Psoas muscle (tissue), 8 donors: ENCODE measurements around the gene SSTR3. TPM values are rescaled to one million over a fixed set of nuclear protein-coding genes. Genes with fewer than 3 reads are reported as not detected.

Experiments
- ATAC-seq, 4 donors: fragments of 200-7000 bp; cut with Tn5 transposase; one replicate each; pipeline ENCODE4 v1.9.1; 2020; ENCODE audit warnings: moderate library complexity in 3 of 4, mild to moderate bottlenecking in 2 of 4
- DNase-seq, 2 donors: peaks; one replicate each; pipeline ENCODE4 v3.0.0-alpha.2; 2020
- H3K27ac ChIP-seq: fragments of 200-600 bp; one replicate; pipeline ENCODE4 v1.8.0; 2022
- H3K27me3 ChIP-seq, 3 donors: fragments of 200-600 bp in 1 of 3; one replicate each; pipeline versions ENCODE4 v1.6.1 to v1.8.0; 2013 to 2022; ENCODE audit warnings: low read length in 2 of 3, mild to moderate bottlenecking in 2 of 3, moderate library complexity in 1 of 3; ENCODE audit not compliant: insufficient read depth in 3 of 3
- H3K36me3 ChIP-seq, 2 donors: fragments of 200-600 bp in 1 of 2; one replicate each; pipeline versions ENCODE4 v1.6.1 to v1.8.0; 2013 to 2022; ENCODE audit warnings: low read depth in 1 of 2, mild to moderate bottlenecking in 1 of 2, moderate library complexity in 1 of 2; ENCODE audit not compliant: insufficient read depth in 1 of 2
- H3K4me1 ChIP-seq: fragments of 200-600 bp; one replicate; pipeline ENCODE4 v1.8.0; 2022
- H3K4me3 ChIP-seq: fragments of 200-600 bp; one replicate; pipeline ENCODE4 v1.8.0; 2022; ENCODE audit warnings: mild to moderate bottlenecking
- H3K9me3 ChIP-seq: fragments of 200-600 bp; one replicate; pipeline ENCODE4 v1.8.0; 2022
- CTCF ChIP-seq: fragments of 200-600 bp; IDR thresholded peaks from one replicate; pipeline ENCODE4 v1.8.0; 2022; ENCODE audit warnings: antibody characterized with exemption
- WGBS, 3 donors: extraction: QIAGEN DNeasy Blood & Tissue Kit; methylation state at CpG; one replicate each; pipeline versions ENCODE4 v1.1.6 to v1.1.7; 2013; 5-methylcytosine and 5-hydroxymethylcytosine counted together
- intact Hi-C, 2 donors: fragments of 100-400 bp; cut with DNase I; formaldehyde crosslinking; loops; one replicate each; pipeline versions ENCODE4 v1.11.0 to v1.14.2; 2022
- polyA plus RNA-seq, 3 donors: library from polyadenylated mRNA; stranded (reverse); fragments of 200-250 nt; gene quantifications; one replicate each; pipeline ENCODE4 v1.2.3, GENCODE V29; 2013
- total RNA-seq, 4 donors: library from RNA; stranded (reverse); fragmentation: NEBNext Ultra II Directional in 2 of 4; extraction: Animal tissue kit (Norgen Biotek cat#: 25700) in 2 of 4; gene quantifications; one replicate each; pipeline versions ENCODE4 v1.2.1 to v1.2.4, GENCODE V29; 2021 to 2023
- donor health status: healthy with polysubstance abuse.
- donor health status: DM: no; HTN: no; CAD: no; lungs with moderate emphysema.
- donor health status: Bipolar disorder and iron deficiency.
- donor health status: healthy.
- donor health status: DM: yes; HTN: yes; CAD: no.
- donor health status: DM: no; HTN: no; CAD: no.
- donor health status: DM: no; HTN: no; CAD: no.
- donor health status: DM: yes; HTN: yes; CAD: no.

SSTR3 gene
- total and polyA plus RNA-seq, 7 donors = 0.01 TPM; not detected in 6

- intact Hi-C loops = no loop called here
- ATAC-seq (no peak), DNase-seq (peak in 1 of 2 donors; percentile 36)
- WGBS, 3 donors = 75% methylated on average over 24 of the region's 24 CpGs
- H3K4me3 ChIP-seq = no peak overlapping the region
- no peak overlapping the region for H3K27ac ChIP-seq
- H3K27me3 ChIP-seq = peaks cover 0 to 32% (median 6%) of the 10 kb centered on the region in 3 donors
- no peaks in the 10 kb centered on the region for H3K4me1 ChIP-seq
- no peak for TF ChIP-seq CTCF
- no peaks in the 10 kb centered on the region for H3K9me3 ChIP-seq
- H3K36me3 ChIP-seq = no peaks in the 10 kb centered on the region
Measured at GRCh38 chr22:37211075-37211865, 1.0 kb downstream of the SSTR3 start.

GRCh38 chr22:37210041-37210803 is 2.1 kb downstream of the SSTR3 start:
- no peak overlapping the region for H3K27ac ChIP-seq
- H3K27me3 ChIP-seq = peaks cover 0 to 26% (median 6%) of the 10 kb centered on the region in 3 donors
- WGBS, 3 donors = 79 to 83% (median 83%) methylated on average over 15 of the region's 15 CpGs
- TF ChIP-seq CTCF = no peak
- no peak for ATAC-seq
- no peaks in the 10 kb centered on the region for H3K36me3 ChIP-seq
- intact Hi-C loops = no loop called here
- no peaks in the 10 kb centered on the region for H3K9me3 ChIP-seq
- no peaks in the 10 kb centered on the region for H3K4me1 ChIP-seq
- DNase-seq = peak in 1 of 2 donors; percentile 50
- no peak overlapping the region for H3K4me3 ChIP-seq

GRCh38 chr22:37209140-37209845 is 3.0 kb downstream of the SSTR3 start:
- ATAC-seq (no peak), DNase-seq (peak in 1 of 2 donors; percentile 13)
- H3K4me3 ChIP-seq = no peak overlapping the region
- no peaks in the 10 kb centered on the region for H3K36me3 ChIP-seq
- intact Hi-C loops = no loop called here
- H3K27ac ChIP-seq = no peak overlapping the region
- WGBS, 3 donors = 72 to 77% (median 75%) methylated on average over 8 to 9 of the region's 9 CpGs
- no peaks in the 10 kb centered on the region for H3K9me3 ChIP-seq
- H3K27me3 ChIP-seq = peaks cover 0 to 22% (median 6%) of the 10 kb centered on the region in 3 donors
- H3K4me1 ChIP-seq = no peaks in the 10 kb centered on the region
- no peak for TF ChIP-seq CTCF

GRCh38 chr22:37208401-37209139 is 3.7 kb downstream of the SSTR3 start:
- Histone ChIP-seq H3K4me1 (no peaks in the 10 kb centered on the region), H3K36me3 (no peaks in the 10 kb centered on the region), H3K27me3 (peaks cover 0 to 22% (median 5%) of the 10 kb centered on the region in 3 donors), H3K4me3 (no peak overlapping the region), H3K9me3 (no peaks in the 10 kb centered on the region), H3K27ac (no peak overlapping the region)
- intact Hi-C loops = no loop called here
- 68 to 79% (median 74%) methylated on average over 7 of the region's 7 CpGs for WGBS, 3 donors
- ATAC-seq = no peak
- no peak for TF ChIP-seq CTCF
- peak in 1 of 2 donors; percentile 33 for DNase-seq
